ENCODE results near the gene GRIN2C. TPM values are rescaled to one million over a fixed set of nuclear protein-coding genes. Genes with fewer than 3 reads are reported as not detected.

The GRIN2C gene
- total and polyA plus RNA-seq, 4 donors, result 0.03 to 1.6 (median 0.19) TPM; not detected in 1

GRCh38 chr17:74822939-74823367 lies 36.7 kb downstream of the GRIN2C start:
- H3K36me3 ChIP-seq (ENCODE audit: control insufficient read depth in 1 of 2, insufficient read depth in 2 of 2, low read length in 1 of 2), result peaks cover 0 to 5% of the 10 kb centered on the region in 2 donors
- H3K9me3 ChIP-seq (ENCODE audit: control insufficient read depth, low read length), result no peaks in the 10 kb centered on the region
- intact Hi-C loops (cut with DNase I), result no loop called here
- no peak overlapping the region for H3K27ac ChIP-seq (ENCODE audit: low read depth in 1 of 2, low read length in 2 of 2)
- no peaks in the 10 kb centered on the region for H3K4me1 ChIP-seq (ENCODE audit: control insufficient read depth in 1 of 2, insufficient read depth in 2 of 2, low read length in 2 of 2)
- no peak for ATAC-seq (ENCODE audit: low FRiP score)
- H3K4me3 ChIP-seq (ENCODE audit: low read length in 2 of 2), result no peak overlapping the region
- DNase-seq, result peak in 1 of 2 donors; percentile 64
- 85 to 87% methylated on average over 12 of the region's 12 CpGs for WGBS, 2 donors
- H3K27me3 ChIP-seq (ENCODE audit: control insufficient read depth in 1 of 2, insufficient read depth in 2 of 2, low read length in 1 of 2), result no peaks in the 10 kb centered on the region

DNA sequence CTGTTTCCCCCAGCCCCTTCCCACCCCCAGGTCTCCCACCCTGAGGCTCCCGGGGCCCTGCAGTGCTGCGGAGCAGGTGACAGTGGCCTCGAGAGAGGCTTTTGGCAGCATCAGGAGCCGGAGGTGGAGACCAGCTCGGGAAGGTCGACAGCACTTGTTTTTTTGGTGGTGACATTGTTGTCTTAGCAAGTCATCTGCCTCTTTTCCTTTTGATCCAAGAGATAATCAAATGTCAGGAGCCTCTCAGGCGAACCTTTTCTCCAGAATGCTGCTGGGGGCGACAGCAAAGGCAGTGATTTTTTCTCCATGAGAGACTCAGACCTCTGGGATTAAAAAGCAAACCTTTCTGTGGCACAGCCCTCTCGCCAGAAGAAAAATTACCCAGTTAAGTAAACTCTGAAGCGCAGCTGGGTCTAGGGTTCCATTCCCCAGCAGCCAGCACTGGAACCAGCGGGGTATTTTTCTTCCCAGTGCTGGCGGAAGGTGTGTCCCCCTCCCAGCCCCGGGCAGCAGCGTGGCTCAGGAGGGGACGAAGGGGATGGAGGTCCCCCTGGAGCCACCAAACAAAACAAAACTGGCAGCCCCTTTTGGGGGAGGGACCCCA lies 37.2 kb downstream of the GRIN2C start:
- DNase-seq, result no peak
- Histone ChIP-seq H3K9me3 (ENCODE audit: control insufficient read depth, low read length) (no peaks in the 10 kb centered on the region), H3K27ac (ENCODE audit: low read depth in 1 of 2, low read length in 2 of 2) (no peak overlapping the region), H3K27me3 (ENCODE audit: control insufficient read depth in 1 of 2, insufficient read depth in 2 of 2, low read length in 1 of 2) (no peaks in the 10 kb centered on the region), H3K36me3 (ENCODE audit: control insufficient read depth in 1 of 2, insufficient read depth in 2 of 2, low read length in 1 of 2) (peaks cover 0 to 5% of the 10 kb centered on the region in 2 donors), H3K4me1 (ENCODE audit: control insufficient read depth in 1 of 2, insufficient read depth in 2 of 2, low read length in 2 of 2) (no peaks in the 10 kb centered on the region), H3K4me3 (ENCODE audit: low read length in 2 of 2) (no peak overlapping the region)
- 81 to 83% methylated on average over 15 of the region's 15 CpGs for WGBS, 2 donors
- intact Hi-C loops (cut with DNase I), result no loop called here
- no peak for ATAC-seq (ENCODE audit: low FRiP score)

DNA sequence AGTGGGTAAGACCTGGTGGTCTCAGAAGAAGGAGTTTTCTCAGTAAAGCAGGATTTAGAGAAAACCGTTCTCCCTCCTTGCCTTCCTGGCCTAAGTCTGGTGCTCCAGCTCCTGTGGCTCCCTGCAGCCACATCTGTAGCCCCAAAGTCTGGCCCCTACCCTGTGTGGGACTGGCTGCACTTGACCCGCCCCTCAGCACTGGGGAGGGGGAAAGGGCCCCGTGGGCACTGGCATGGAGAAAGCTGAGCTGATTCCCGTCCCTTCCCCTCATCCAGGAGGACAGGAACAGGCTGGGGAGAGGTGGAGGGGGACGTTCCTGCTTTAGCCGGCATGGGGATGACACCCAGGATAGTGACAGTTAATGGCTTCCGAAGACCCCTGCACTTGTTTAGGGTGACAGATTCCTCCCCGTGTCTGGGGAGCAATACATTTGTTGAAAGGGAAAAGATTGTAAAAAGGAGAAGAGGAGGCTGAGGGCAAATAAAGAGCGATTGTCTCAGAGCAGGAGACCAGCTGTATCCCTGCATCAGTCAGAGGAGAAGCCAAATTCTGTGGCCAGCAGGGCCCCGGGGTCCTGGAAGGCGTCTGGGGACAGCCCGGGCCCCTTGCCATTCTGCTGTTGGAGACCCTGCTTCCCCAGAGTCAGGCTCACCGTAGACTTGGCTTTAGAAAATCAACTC lies 37.9 kb downstream of the GRIN2C start:
- Histone ChIP-seq H3K27me3 (ENCODE audit: control insufficient read depth in 1 of 2, insufficient read depth in 2 of 2, low read length in 1 of 2) (no peaks in the 10 kb centered on the region), H3K9me3 (ENCODE audit: control insufficient read depth, low read length) (no peaks in the 10 kb centered on the region), H3K36me3 (ENCODE audit: control insufficient read depth in 1 of 2, insufficient read depth in 2 of 2, low read length in 1 of 2) (peaks cover 0 to 5% of the 10 kb centered on the region in 2 donors), H3K27ac (ENCODE audit: low read depth in 1 of 2, low read length in 2 of 2) (no peak overlapping the region), H3K4me1 (ENCODE audit: control insufficient read depth in 1 of 2, insufficient read depth in 2 of 2, low read length in 2 of 2) (no peaks in the 10 kb centered on the region), H3K4me3 (ENCODE audit: low read length in 2 of 2) (no peak overlapping the region)
- intact Hi-C loops (cut with DNase I), result no loop called here
- ATAC-seq (ENCODE audit: low FRiP score) (no peak), DNase-seq (no peak)
- 80 to 83% methylated on average over 13 of the region's 13 CpGs for WGBS, 2 donors

DNA sequence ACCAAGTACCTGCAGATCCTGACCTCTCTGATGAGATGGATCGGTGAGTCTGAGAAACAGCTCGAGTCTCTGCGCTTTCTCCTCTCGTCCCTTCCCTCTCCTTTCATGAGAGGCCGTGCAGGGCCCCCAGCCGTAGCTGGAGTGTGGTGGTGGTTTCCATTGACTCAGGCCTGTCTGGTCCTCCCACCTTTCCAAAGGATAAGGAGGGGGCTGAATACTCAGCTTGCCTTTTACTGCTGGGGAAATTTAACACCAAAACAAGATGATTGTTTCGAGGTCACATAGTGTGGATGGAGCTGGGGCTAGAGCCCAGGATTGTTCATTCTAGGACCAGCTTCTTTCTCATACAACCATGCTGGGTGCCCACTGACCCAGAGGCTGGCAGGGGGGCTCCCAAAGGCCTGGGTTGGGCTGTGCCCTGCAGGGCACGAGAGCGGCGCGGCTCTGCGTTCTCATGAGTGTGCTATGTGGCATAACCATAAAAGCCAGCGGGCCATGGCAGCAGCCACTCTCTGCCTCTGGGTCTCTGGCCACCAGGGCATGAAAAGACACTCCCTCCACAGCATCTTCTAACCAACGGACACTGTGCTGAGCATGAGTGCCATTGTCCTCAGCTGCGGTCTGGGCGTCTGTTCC lies 39.8 kb downstream of the GRIN2C start:
- Histone ChIP-seq H3K27ac (ENCODE audit: low read depth in 1 of 2, low read length in 2 of 2) (no peak overlapping the region), H3K4me3 (ENCODE audit: low read length in 2 of 2) (no peak overlapping the region), H3K27me3 (ENCODE audit: control insufficient read depth in 1 of 2, insufficient read depth in 2 of 2, low read length in 1 of 2) (no peaks in the 10 kb centered on the region), H3K36me3 (ENCODE audit: control insufficient read depth in 1 of 2, insufficient read depth in 2 of 2, low read length in 1 of 2) (peaks cover 0 to 5% of the 10 kb centered on the region in 2 donors), H3K4me1 (ENCODE audit: control insufficient read depth in 1 of 2, insufficient read depth in 2 of 2, low read length in 2 of 2) (no peaks in the 10 kb centered on the region), H3K9me3 (ENCODE audit: control insufficient read depth, low read length) (no peaks in the 10 kb centered on the region)
- ATAC-seq (ENCODE audit: low FRiP score), result no peak
- DNase-seq, result no peak
- WGBS, 2 donors, result 95 to 96% methylated on average over 16 of the region's 16 CpGs
- intact Hi-C loops (cut with DNase I), result no loop called here

DNA sequence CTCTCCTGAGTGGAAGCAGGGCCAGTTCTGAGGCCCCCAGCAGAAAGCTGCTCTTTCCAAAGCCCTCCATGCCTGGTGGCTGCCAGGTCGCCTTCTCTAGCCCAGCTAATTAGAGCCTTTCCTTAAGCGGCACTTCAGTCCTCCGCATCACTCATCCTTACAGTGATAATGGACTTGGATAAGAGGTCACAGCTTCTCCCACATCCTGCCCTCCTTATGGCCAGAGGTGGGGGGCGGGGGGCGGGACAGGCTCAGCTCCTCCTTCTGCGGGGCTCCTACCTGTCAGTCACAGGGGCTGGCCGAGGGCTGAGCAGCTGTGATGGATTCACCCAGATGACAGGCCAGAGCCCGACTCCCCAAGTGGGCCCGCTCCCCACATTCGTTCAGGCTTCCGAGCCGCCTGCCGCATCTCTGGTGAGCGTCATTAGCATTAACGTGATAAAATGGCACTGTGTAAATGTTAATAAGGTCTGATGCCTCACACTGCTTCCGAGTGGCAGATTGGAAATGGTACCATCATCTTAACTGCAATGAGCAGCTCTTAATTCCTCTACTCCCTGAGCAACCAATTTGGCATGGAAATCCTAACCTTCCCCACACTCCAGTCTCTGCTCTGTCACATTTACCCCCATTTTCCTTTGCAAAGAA lies 41.3 kb downstream of the GRIN2C start:
- H3K27me3 ChIP-seq (ENCODE audit: control insufficient read depth in 1 of 2, insufficient read depth in 2 of 2, low read length in 1 of 2), result no peaks in the 10 kb centered on the region
- no peaks in the 10 kb centered on the region for H3K9me3 ChIP-seq (ENCODE audit: control insufficient read depth, low read length)
- intact Hi-C loops (cut with DNase I), result no loop called here
- 91 to 94% methylated on average over 16 of the region's 16 CpGs for WGBS, 2 donors
- H3K4me3 ChIP-seq (ENCODE audit: low read length in 2 of 2), result no peak overlapping the region
- no peak for DNase-seq
- no peak for ATAC-seq (ENCODE audit: low FRiP score)
- H3K27ac ChIP-seq (ENCODE audit: low read depth in 1 of 2, low read length in 2 of 2), result no peak overlapping the region
- H3K4me1 ChIP-seq (ENCODE audit: control insufficient read depth in 1 of 2, insufficient read depth in 2 of 2, low read length in 2 of 2), result no peaks in the 10 kb centered on the region
- H3K36me3 ChIP-seq (ENCODE audit: control insufficient read depth in 1 of 2, insufficient read depth in 2 of 2, low read length in 1 of 2), result peaks cover 0 to 5% of the 10 kb centered on the region in 2 donors

GRCh38 chr17:74816905-74817620 lies 42.6 kb downstream of the GRIN2C start:
- H3K4me1 ChIP-seq (ENCODE audit: control insufficient read depth in 1 of 2, insufficient read depth in 2 of 2, low read length in 2 of 2), result no peaks in the 10 kb centered on the region
- no peak for DNase-seq
- intact Hi-C loops (cut with DNase I), result no loop called here
- H3K27me3 ChIP-seq (ENCODE audit: control insufficient read depth in 1 of 2, insufficient read depth in 2 of 2, low read length in 1 of 2), result no peaks in the 10 kb centered on the region
- no peak overlapping the region for H3K4me3 ChIP-seq (ENCODE audit: low read length in 2 of 2)
- WGBS, 2 donors, result 88 to 97% methylated on average over 17 to 18 of the region's 18 CpGs
- H3K36me3 ChIP-seq (ENCODE audit: control insufficient read depth in 1 of 2, insufficient read depth in 2 of 2, low read length in 1 of 2), result peaks cover 0 to 5% of the 10 kb centered on the region in 2 donors
- H3K9me3 ChIP-seq (ENCODE audit: control insufficient read depth, low read length), result no peaks in the 10 kb centered on the region
- H3K27ac ChIP-seq (ENCODE audit: low read depth in 1 of 2, low read length in 2 of 2), result no peak overlapping the region
- no peak for ATAC-seq (ENCODE audit: low FRiP score)

DNA sequence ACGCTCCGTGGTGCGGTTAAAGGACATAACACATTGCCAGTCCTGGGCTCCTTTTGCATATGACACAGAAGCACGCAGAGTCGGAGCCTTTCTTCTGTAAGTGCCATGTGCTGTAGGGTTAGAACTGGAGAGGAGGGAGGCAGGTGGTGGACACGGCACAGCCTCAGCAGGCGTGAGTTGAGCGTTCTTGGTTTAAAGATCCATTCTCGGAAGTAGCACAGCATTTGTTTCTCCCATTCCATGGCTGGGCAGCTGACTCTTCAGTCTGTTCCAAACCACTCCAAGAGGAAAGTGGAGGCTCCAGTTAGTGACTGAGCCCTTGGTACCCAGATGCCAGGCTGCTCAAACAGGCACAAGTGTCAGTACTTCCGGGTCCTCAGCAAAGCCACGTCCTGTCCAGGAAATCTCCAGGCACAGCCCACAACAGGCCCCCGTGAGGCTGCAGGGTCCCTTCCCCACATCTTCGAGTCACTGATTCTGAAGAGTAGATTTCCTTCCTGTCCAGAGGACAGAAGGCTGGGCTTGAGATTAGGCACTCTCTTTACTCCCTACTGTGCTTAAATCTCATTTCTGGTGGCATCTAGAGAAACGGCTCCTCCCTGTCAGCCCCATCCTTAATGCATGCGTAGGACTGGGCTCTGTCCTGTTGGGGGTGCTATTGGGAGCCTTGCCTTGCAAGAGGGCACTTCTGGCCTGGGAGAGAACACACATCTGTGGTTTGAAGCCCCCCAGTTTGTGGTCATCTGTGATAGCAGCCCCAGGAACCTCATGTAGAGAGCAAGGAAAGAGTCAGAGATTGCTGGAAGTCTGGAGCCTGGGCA lies 43.9 kb downstream of the GRIN2C start:
- ATAC-seq (ENCODE audit: low FRiP score) (no peak), DNase-seq (no peak)
- Histone ChIP-seq H3K9me3 (ENCODE audit: control insufficient read depth, low read length) (no peaks in the 10 kb centered on the region), H3K27me3 (ENCODE audit: control insufficient read depth in 1 of 2, insufficient read depth in 2 of 2, low read length in 1 of 2) (no peaks in the 10 kb centered on the region), H3K36me3 (ENCODE audit: control insufficient read depth in 1 of 2, insufficient read depth in 2 of 2, low read length in 1 of 2) (peaks cover 0 to 5% of the 10 kb centered on the region in 2 donors), H3K4me1 (ENCODE audit: control insufficient read depth in 1 of 2, insufficient read depth in 2 of 2, low read length in 2 of 2) (no peaks in the 10 kb centered on the region), H3K4me3 (ENCODE audit: low read length in 2 of 2) (no peak overlapping the region), H3K27ac (ENCODE audit: low read depth in 1 of 2, low read length in 2 of 2) (no peak overlapping the region)
- WGBS, 2 donors, result 93% methylated on average over 15 of the region's 15 CpGs
- intact Hi-C loops (cut with DNase I), result no loop called here

- 97% methylated on average over 7 of the region's 7 CpGs for WGBS, 2 donors
- Histone ChIP-seq H3K4me3 (ENCODE audit: low read length in 2 of 2) (no peak overlapping the region), H3K4me1 (ENCODE audit: control insufficient read depth in 1 of 2, insufficient read depth in 2 of 2, low read length in 2 of 2) (no peaks in the 10 kb centered on the region), H3K27me3 (ENCODE audit: control insufficient read depth in 1 of 2, insufficient read depth in 2 of 2, low read length in 1 of 2) (no peaks in the 10 kb centered on the region), H3K27ac (ENCODE audit: low read depth in 1 of 2, low read length in 2 of 2) (no peak overlapping the region), H3K9me3 (ENCODE audit: control insufficient read depth, low read length) (no peaks in the 10 kb centered on the region), H3K36me3 (ENCODE audit: control insufficient read depth in 1 of 2, insufficient read depth in 2 of 2, low read length in 1 of 2) (peaks cover 0 to 3% of the 10 kb centered on the region in 2 donors)
- no peak for DNase-seq
- intact Hi-C loops (cut with DNase I), result no loop called here
- ATAC-seq (ENCODE audit: low FRiP score), result no peak
Observed at GRCh38 chr17:74815067-74815466, 44.6 kb downstream of the GRIN2C start.

Data from aorta (tissue), 5 donors.